ENCODE data around the gene SCYGR6.

DNA sequence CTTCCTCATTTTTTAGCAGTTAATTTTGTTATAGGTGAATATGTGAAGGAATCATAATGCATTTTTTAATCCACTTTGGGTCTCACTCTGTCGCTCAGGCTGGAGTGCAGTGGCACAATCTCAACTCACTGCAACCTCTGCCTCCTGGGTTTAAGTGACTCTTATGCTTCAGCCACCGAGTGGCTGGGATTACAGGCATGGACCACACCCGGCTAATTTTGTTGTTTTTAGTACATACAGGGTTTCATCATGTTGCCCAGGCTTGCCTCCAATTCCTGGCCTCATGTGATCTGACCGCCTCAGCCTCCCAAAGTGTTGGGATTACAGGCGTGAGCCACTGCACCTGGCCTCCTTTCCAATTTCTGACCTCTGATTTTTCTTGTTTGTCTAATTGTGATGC lies 40.3 kb downstream of the SCYGR6 start:
- TF ChIP-seq, protein P1, sequence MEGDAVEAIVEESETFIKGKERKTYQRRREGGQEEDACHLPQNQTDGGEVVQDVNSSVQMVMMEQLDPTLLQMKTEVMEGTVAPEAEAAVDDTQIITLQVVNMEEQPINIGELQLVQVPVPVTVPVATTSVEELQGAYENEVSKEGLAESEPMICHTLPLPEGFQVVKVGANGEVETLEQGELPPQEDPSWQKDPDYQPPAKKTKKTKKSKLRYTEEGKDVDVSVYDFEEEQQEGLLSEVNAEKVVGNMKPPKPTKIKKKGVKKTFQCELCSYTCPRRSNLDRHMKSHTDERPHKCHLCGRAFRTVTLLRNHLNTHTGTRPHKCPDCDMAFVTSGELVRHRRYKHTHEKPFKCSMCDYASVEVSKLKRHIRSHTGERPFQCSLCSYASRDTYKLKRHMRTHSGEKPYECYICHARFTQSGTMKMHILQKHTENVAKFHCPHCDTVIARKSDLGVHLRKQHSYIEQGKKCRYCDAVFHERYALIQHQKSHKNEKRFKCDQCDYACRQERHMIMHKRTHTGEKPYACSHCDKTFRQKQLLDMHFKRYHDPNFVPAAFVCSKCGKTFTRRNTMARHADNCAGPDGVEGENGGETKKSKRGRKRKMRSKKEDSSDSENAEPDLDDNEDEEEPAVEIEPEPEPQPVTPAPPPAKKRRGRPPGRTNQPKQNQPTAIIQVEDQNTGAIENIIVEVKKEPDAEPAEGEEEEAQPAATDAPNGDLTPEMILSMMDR (conservative IDR thresholded peaks at IDR 0.05), result no peak
- no peak for TF ChIP-seq EZH2 (IDR thresholded peaks at IDR 0.05; ENCODE audit: low read depth)
